HG03565 (cell line): ENCODE data around the gene VWA3A.
"Not testable (repeated sequence)": the region's sequence is repeated elsewhere in the genome, so short reads cannot be mapped to it uniquely, and the experiment has no call there.

ENCODE experiments used
- ATAC-seq: cut with Tn5 transposase; IDR thresholded peaks from one replicate; pipeline ENCODE4 v1.9.1; 2021; ENCODE audit warnings: mild to moderate bottlenecking, moderate library complexity; ENCODE audit not compliant: unreplicated experiment

VWA3A gene

GRCh38 chr16:22181843-22182242, 89.5 kb downstream of the VWA3A start:
- ATAC-seq: no peak

- no peak for ATAC-seq
Observed at GRCh38 chr16:22183335-22183734, 91.0 kb downstream of the VWA3A start.

GRCh38 chr16:22183901-22184614, 91.7 kb downstream of the VWA3A start:
- no peak for ATAC-seq

- no peak for ATAC-seq
Observed at GRCh38 chr16:22184615-22184968, 92.3 kb downstream of the VWA3A start.

GRCh38 chr16:22186517-22186916, 94.2 kb downstream of the VWA3A start:
- no peak for ATAC-seq

- ATAC-seq: no peak
Observed at GRCh38 chr16:22188267-22188594, 95.9 kb downstream of the VWA3A start.

GRCh38 chr16:22188595-22189442, 96.5 kb downstream of the VWA3A start:
- ATAC-seq: no peak

- ATAC-seq: no peak
Observed at GRCh38 chr16:22189473-22190080, 97.2 kb downstream of the VWA3A start.

GRCh38 chr16:22190081-22190775, 97.9 kb downstream of the VWA3A start:
- ATAC-seq: peak; percentile 42

- peak; percentile 26 for ATAC-seq
Observed at GRCh38 chr16:22190776-22191531, 98.6 kb downstream of the VWA3A start.

- ATAC-seq: no peak
Observed at GRCh38 chr16:22191532-22192260, 99.4 kb downstream of the VWA3A start.

GRCh38 chr16:22192261-22193062, 100.1 kb downstream of the VWA3A start:
- peak; percentile 19 for ATAC-seq

GRCh38 chr16:22193063-22193411, 100.7 kb downstream of the VWA3A start:
- no peak for ATAC-seq

GRCh38 chr16:22194707-22195444, 102.5 kb downstream of the VWA3A start:
- no peak for ATAC-seq

GRCh38 chr16:22195445-22195694, 103.0 kb downstream of the VWA3A start:
- no peak for ATAC-seq

GRCh38 chr16:22195695-22196558, 103.6 kb downstream of the VWA3A start:
- peak; percentile 25 for ATAC-seq

GRCh38 chr16:22196559-22197168, 104.3 kb downstream of the VWA3A start:
- ATAC-seq: not testable (repeated sequence)
